DOHH2 (cell line): ENCODE measurements around the gene DDX41.

Experiments used
- H3F3A ChIP-seq: fragments of 200-600 bp; sonication (generic), shearing (Covaris generic); 2 replicates; pipeline ENCODE4 v1.6.0; 2016; ENCODE audit warnings: antibody characterized with exemption, mild to moderate bottlenecking; ENCODE audit not compliant: control insufficient read depth, insufficient read depth
- H3K27ac ChIP-seq: fragments of 200-600 bp; sonication (generic); 2 replicates; pipeline ENCODE4 v1.5.1; 2014; ENCODE audit warnings: low read depth, mild to moderate bottlenecking, low read length, moderate library complexity
- H3K27me3 ChIP-seq: fragments of 200-600 bp; sonication (generic); 2 replicates; pipeline ENCODE4 v1.6.1; 2014; ENCODE audit warnings: mild to moderate bottlenecking, low read length, mixed read lengths; ENCODE audit not compliant: control insufficient read depth
- H3K36me3 ChIP-seq: fragments of 200-600 bp; sonication (generic); 2 replicates; pipeline ENCODE4 v1.6.1; 2014; ENCODE audit warnings: mild to moderate bottlenecking, low read length, moderate library complexity, mixed read lengths; ENCODE audit not compliant: control insufficient read depth
- H3K4me1 ChIP-seq: fragments of 200-600 bp; sonication (generic); 2 replicates; pipeline ENCODE4 v1.6.1; 2014; ENCODE audit warnings: mild to moderate bottlenecking, low read length, mixed read lengths; ENCODE audit not compliant: control insufficient read depth
- H3K4me2 ChIP-seq: fragments of 200-600 bp; sonication (generic); 2 replicates; pipeline ENCODE4 v1.6.0; 2014; ENCODE audit warnings: mild to moderate bottlenecking, low read length, moderate library complexity
- H3K4me3 ChIP-seq: fragments of 200-600 bp; sonication (generic); 2 replicates; pipeline ENCODE4 v1.5.1; 2014; ENCODE audit warnings: mild to moderate bottlenecking, low read length, mixed read lengths
- H3K79me2 ChIP-seq: fragments of 200-600 bp; sonication (generic); 2 replicates; pipeline ENCODE4 v1.6.1; 2014; ENCODE audit warnings: mild to moderate bottlenecking, low read length, mixed read lengths; ENCODE audit not compliant: control insufficient read depth
- H3K9me2 ChIP-seq: fragments of 200-600 bp; sonication (generic); replicated peaks from 2 replicates; pipeline ENCODE4 v1.6.1; 2014; ENCODE audit warnings: mild to moderate bottlenecking, low read length, mixed read lengths; ENCODE audit not compliant: control insufficient read depth
- H3K9me3 ChIP-seq: fragments of 200-600 bp; sonication (generic); 2 replicates; pipeline ENCODE4 v1.6.1; 2014; ENCODE audit warnings: antibody characterized with exemption, low read length, mixed read lengths; ENCODE audit not compliant: control insufficient read depth, insufficient read depth
- H4K20me1 ChIP-seq: fragments of 200-600 bp; sonication (generic); 2 replicates; pipeline ENCODE4 v1.6.0; 2014; ENCODE audit warnings: low read depth, mild to moderate bottlenecking, antibody characterized with exemption, low read length, moderate library complexity; ENCODE audit not compliant: control insufficient read depth, insufficient read depth
- EZH2phosphoT487 ChIP-seq: fragments of 200-600 bp; sonication (generic); IDR thresholded peaks from 2 replicates; pipeline ENCODE4 v1.6.1; 2017; ENCODE audit warnings: borderline replicate concordance, mild to moderate bottlenecking, antibody characterized with exemption, low read length, moderate library complexity, mixed read lengths
- TF ChIP-seq, protein P1 (sequence below): fragments of 200-600 bp; sonication (generic); IDR thresholded peaks from one replicate; pipeline ENCODE4 v1.5.1; 2014; ENCODE audit warnings: antibody characterized with exemption, mild to moderate bottlenecking, low read depth, low read length; ENCODE audit not compliant: poor library complexity, severe bottlenecking

The DDX41 gene

DNA sequence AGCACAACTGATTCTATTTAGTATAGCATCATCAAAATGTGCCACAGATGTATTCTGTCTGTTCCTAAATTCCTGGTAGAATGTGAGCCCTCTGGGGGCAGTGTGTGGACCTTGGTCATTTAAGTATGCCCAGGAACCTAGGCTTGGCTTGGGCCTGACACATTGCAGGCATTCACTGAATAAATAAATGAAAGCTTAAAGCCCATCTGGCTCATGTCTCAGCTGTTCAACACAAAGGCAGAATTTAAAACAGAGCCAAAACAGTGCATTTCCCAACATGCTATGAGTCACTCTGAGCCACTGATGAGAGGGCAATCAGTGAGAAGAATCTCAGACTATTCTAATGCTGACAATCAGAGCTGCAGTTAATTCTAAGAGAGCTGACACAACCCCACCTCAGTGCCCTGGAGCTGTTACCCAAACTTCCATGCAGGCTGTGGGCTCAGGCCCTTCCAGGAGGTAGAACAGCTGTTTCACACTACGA is 29.5 kb upstream of the DDX41 start:
- H3K4me1 ChIP-seq, result 0 out of 2 replicates have a peak, but pooled peaks cover 2% of the 10 kb centered on the region
- H3K4me2 ChIP-seq, result no peak overlapping the region

DNA sequence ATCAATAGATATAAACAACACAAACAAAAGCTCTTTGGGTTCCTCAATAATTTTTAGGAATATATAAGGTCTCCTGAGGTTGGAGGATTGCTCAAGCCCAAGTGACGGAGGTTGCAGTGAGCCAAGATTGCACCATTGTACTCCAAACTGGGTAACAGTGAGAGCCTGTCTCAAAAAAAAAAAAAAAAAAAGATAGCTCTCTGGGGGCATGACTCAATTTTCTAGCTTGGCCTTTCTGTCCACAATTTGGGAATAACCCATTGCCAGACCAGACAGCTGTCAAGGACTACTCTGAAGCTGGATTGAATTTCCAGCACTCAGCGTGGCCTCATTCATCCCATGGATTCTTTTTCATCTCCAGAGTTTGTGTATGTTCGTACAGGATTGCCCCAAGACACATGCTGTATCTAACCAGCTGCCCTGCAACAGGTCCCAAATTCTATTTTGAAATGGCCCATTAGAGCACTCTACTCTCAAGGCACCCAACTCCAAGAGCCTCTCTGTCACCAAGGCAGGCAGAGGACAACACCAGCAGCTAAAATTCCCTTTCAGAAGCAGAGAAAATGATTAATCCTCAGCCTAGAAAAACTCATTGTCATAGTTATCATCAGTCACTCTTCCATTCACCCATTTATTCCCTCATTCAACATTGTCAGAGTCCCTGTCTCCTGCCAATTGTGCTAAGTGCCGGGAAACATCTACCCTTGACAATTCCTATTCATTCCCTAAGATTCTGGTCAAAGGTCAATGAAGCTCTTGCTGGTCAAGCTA is 28.9 kb upstream of the DDX41 start:
- TF ChIP-seq EZH2phosphoT487, result no peak
- TF ChIP-seq, protein P1, sequence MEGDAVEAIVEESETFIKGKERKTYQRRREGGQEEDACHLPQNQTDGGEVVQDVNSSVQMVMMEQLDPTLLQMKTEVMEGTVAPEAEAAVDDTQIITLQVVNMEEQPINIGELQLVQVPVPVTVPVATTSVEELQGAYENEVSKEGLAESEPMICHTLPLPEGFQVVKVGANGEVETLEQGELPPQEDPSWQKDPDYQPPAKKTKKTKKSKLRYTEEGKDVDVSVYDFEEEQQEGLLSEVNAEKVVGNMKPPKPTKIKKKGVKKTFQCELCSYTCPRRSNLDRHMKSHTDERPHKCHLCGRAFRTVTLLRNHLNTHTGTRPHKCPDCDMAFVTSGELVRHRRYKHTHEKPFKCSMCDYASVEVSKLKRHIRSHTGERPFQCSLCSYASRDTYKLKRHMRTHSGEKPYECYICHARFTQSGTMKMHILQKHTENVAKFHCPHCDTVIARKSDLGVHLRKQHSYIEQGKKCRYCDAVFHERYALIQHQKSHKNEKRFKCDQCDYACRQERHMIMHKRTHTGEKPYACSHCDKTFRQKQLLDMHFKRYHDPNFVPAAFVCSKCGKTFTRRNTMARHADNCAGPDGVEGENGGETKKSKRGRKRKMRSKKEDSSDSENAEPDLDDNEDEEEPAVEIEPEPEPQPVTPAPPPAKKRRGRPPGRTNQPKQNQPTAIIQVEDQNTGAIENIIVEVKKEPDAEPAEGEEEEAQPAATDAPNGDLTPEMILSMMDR, result no peak
- H3K79me2 ChIP-seq, result peaks cover 84% of the 10 kb centered on the region

More for the DNA sequence above, 29.5 kb upstream of the DDX41 start:
- TF ChIP-seq, protein P1, result no peak
- TF ChIP-seq EZH2phosphoT487, result no peak
- 0 out of 2 replicates have a peak, but pooled peaks cover 4% of the 10 kb centered on the region for H3F3A ChIP-seq
- H3K27ac ChIP-seq, result no peak overlapping the region
- no peak overlapping the region for H3K4me3 ChIP-seq
- no peaks in the 10 kb centered on the region; the same call in 1 of the 2 replicates for H4K20me1 ChIP-seq
- no peaks in the 10 kb centered on the region for H3K9me2 ChIP-seq
- peaks cover 63% of the 10 kb centered on the region for H3K36me3 ChIP-seq
- H3K9me3 ChIP-seq, result no peaks in the 10 kb centered on the region
- no peaks in the 10 kb centered on the region for H3K27me3 ChIP-seq
- peaks cover 85% of the 10 kb centered on the region for H3K79me2 ChIP-seq

DNA sequence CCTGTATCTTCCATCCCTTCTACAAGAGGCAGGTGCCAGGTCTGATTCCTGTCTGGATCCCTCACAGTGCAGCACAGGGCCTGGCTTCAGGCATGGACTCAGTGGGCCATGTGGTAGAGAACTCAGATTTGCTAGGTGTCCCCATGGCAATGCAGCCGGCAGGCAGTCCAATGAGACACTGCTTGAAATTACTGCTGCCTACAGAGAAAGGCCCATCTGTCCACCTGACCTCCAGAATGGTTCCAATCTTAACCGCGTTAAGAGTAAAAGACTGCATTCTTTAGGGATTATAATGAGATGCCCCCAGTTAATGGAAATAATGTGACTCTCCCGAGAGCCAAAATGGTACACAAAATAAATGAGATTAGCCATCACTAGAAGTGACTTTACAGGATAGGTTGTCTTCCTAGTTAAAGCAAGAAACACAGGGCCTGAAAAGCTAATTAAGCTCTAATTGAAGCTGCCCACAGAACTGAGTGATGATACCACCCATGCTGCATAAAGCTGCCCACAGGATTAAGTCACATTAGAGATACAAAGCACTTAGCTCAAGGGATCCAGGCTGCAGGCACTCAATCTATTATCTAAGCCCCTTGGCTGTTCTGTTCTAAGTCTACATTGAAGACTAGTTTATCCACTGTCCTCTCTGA is 26.2 kb upstream of the DDX41 start:
- Histone ChIP-seq H3K4me1 (no peaks in the 10 kb centered on the region), H3K79me2 (peaks cover 66% of the 10 kb centered on the region)

More for the DNA sequence above, 28.9 kb upstream of the DDX41 start:
- Histone ChIP-seq H3K27me3 (no peaks in the 10 kb centered on the region), H3K36me3 (peaks cover 62% of the 10 kb centered on the region), H3K9me3 (no peaks in the 10 kb centered on the region), H4K20me1 (no peaks in the 10 kb centered on the region; the same call in 1 of the 2 replicates), H3K4me3 (no peak overlapping the region), H3K27ac (no peak overlapping the region), H3F3A (0 out of 2 replicates have a peak, but pooled peaks cover 6% of the 10 kb centered on the region), H3K4me2 (no peak overlapping the region), H3K4me1 (0 out of 2 replicates have a peak, but pooled peaks cover 2% of the 10 kb centered on the region), H3K9me2 (no peaks in the 10 kb centered on the region)

More for the DNA sequence above, 26.2 kb upstream of the DDX41 start:
- no peaks in the 10 kb centered on the region; the same call in 1 of the 2 replicates for H4K20me1 ChIP-seq
- H3K4me3 ChIP-seq, result no peak overlapping the region
- H3K27me3 ChIP-seq, result no peaks in the 10 kb centered on the region
- H3F3A ChIP-seq, result 0 out of 2 replicates have a peak, but pooled peaks cover 6% of the 10 kb centered on the region
- no peak overlapping the region for H3K27ac ChIP-seq
- no peak overlapping the region for H3K4me2 ChIP-seq
- H3K9me3 ChIP-seq, result no peaks in the 10 kb centered on the region
- no peaks in the 10 kb centered on the region for H3K9me2 ChIP-seq
- H3K36me3 ChIP-seq, result peaks cover 66% of the 10 kb centered on the region
- TF ChIP-seq, protein P1, result no peak
- TF ChIP-seq EZH2phosphoT487, result no peak
